Left ventricle myocardium inferior (tissue), 1 donor: ENCODE results near the gene PPP1R16B. TPM values are rescaled to one million over a fixed set of nuclear protein-coding genes. Genes with fewer than 3 reads are reported as not detected.

Source experiments
- DNase-seq: peaks from one replicate; pipeline ENCODE4 v3.0.0-alpha.2; 2020
- H3K27ac ChIP-seq: fragments of 200-600 bp; replicated peaks from 2 replicates; pipeline ENCODE4 v1.8.0; 2021
- H3K27me3 ChIP-seq: fragments of 200-600 bp; 2 replicates; pipeline ENCODE4 v1.8.0; 2021; ENCODE audit warnings: low read depth
- H3K36me3 ChIP-seq: fragments of 200-600 bp; 2 replicates; pipeline ENCODE4 v1.8.0; 2021
- H3K4me1 ChIP-seq: fragments of 200-600 bp; 2 replicates; pipeline ENCODE4 v1.8.0; 2021
- H3K4me3 ChIP-seq: fragments of 200-600 bp; 2 replicates; pipeline ENCODE4 v1.8.0; 2021; ENCODE audit warnings: mild to moderate bottlenecking, moderate library complexity
- H3K9me3 ChIP-seq: fragments of 200-600 bp; replicated peaks from 2 replicates; pipeline ENCODE4 v1.8.0; 2021
- intact Hi-C: fragments of 100-400 bp; cut with micrococcal nuclease; formaldehyde crosslinking; loops from one replicate; pipeline ENCODE4 v1.11.0; 2022
- total RNA-seq: library from RNA; stranded (reverse); fragmentation: NEBNext Ultra II Directional; extraction: Animal tissue kit (Norgen Biotek cat#: 25700); gene quantifications from one replicate; pipeline ENCODE4 v1.2.1, GENCODE V29; 2021
- TF ChIP-seq, protein P1 (sequence below): fragments of 200-600 bp; IDR thresholded peaks from 2 replicates; pipeline ENCODE4 v1.8.0; 2021; ENCODE audit warnings: antibody characterized with exemption, mild to moderate bottlenecking, borderline replicate concordance
- donor health status: DM: no; HTN: yes; CAD: no; lungs with severe emphysema.

PPP1R16B gene
- total RNA-seq, 1 donor from 2014 or later = 6.3 TPM

DNA sequence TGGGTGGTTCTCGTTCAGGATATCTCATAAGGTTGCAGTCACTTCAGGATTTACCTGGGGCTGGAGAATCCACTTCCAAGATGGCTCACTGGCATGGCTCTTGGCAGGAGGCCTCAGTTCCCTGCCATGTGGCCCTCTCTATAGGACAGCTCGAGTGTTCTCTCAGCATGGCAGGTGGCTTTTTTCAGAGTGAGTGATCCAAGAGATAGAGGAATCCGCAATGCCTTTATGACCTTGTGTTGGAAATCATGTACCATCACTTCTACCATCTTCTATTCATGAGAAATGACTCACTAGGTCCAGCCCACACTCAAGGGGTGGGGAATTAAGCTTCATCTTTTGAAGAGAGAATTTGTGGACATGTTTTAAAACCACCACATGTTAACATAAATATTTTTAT is 37.8 kb downstream of the PPP1R16B start:
- peaks cover 25% of the 10 kb centered on the region for H3K4me1 ChIP-seq
- DNase-seq = no peak
- H3K9me3 ChIP-seq = no peaks in the 10 kb centered on the region
- intact Hi-C loops = no loop called here
- H3K27ac ChIP-seq = no peak overlapping the region
- H3K36me3 ChIP-seq = no peaks in the 10 kb centered on the region
- H3K4me3 ChIP-seq = no peak overlapping the region
- peaks cover 15% of the 10 kb centered on the region for H3K27me3 ChIP-seq
- TF ChIP-seq, protein P1, sequence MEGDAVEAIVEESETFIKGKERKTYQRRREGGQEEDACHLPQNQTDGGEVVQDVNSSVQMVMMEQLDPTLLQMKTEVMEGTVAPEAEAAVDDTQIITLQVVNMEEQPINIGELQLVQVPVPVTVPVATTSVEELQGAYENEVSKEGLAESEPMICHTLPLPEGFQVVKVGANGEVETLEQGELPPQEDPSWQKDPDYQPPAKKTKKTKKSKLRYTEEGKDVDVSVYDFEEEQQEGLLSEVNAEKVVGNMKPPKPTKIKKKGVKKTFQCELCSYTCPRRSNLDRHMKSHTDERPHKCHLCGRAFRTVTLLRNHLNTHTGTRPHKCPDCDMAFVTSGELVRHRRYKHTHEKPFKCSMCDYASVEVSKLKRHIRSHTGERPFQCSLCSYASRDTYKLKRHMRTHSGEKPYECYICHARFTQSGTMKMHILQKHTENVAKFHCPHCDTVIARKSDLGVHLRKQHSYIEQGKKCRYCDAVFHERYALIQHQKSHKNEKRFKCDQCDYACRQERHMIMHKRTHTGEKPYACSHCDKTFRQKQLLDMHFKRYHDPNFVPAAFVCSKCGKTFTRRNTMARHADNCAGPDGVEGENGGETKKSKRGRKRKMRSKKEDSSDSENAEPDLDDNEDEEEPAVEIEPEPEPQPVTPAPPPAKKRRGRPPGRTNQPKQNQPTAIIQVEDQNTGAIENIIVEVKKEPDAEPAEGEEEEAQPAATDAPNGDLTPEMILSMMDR = no peak

GRCh38 chr20:38844963-38845362 is 39.5 kb downstream of the PPP1R16B start:
- H3K27ac ChIP-seq = no peak overlapping the region
- peaks cover 10% of the 10 kb centered on the region for H3K27me3 ChIP-seq
- peaks cover 23% of the 10 kb centered on the region for H3K4me1 ChIP-seq
- TF ChIP-seq, protein P1 = no peak
- no peak overlapping the region for H3K4me3 ChIP-seq
- H3K36me3 ChIP-seq = no peaks in the 10 kb centered on the region
- DNase-seq = no peak
- no peaks in the 10 kb centered on the region for H3K9me3 ChIP-seq
- intact Hi-C loops = no loop called here

DNA sequence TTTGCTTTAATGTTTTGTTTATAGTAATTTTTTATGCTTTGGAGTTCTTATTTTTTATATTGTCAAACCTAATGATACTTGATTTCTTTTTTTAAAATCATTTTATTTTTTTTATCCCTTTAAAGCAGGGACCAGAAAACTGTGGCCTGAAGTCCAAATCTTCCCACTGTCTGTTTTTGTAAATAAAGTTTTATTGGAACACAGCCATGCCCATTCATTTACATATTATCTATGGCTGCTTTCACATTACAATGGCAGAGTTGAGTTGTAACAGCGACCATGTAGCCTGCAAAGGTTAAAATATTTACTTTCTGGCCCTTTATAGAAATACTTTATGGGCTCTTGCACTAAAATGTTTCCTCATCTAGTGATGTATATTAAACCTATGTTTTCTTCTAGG is 42.3 kb downstream of the PPP1R16B start:
- TF ChIP-seq, protein P1 = no peak

GRCh38 chr20:38853759-38854158 is 48.3 kb downstream of the PPP1R16B start:
- Histone ChIP-seq H3K9me3 (no peaks in the 10 kb centered on the region), H3K4me1 (peaks cover 4% of the 10 kb centered on the region), H3K4me3 (no peak overlapping the region), H3K27me3 (no peaks in the 10 kb centered on the region), H3K36me3 (no peaks in the 10 kb centered on the region), H3K27ac (no peak overlapping the region)
- TF ChIP-seq, protein P1 = no peak
- intact Hi-C loops = no loop called here
- DNase-seq = no peak

More for the DNA sequence above, 42.3 kb downstream of the PPP1R16B start:
- intact Hi-C loops = no loop called here
- H3K4me1 ChIP-seq = peaks cover 3% of the 10 kb centered on the region
- no peaks in the 10 kb centered on the region for H3K36me3 ChIP-seq
- no peak for DNase-seq
- no peak overlapping the region for H3K4me3 ChIP-seq
- H3K27ac ChIP-seq = no peak overlapping the region
- H3K9me3 ChIP-seq = no peaks in the 10 kb centered on the region
- H3K27me3 ChIP-seq = no peaks in the 10 kb centered on the region

DNA sequence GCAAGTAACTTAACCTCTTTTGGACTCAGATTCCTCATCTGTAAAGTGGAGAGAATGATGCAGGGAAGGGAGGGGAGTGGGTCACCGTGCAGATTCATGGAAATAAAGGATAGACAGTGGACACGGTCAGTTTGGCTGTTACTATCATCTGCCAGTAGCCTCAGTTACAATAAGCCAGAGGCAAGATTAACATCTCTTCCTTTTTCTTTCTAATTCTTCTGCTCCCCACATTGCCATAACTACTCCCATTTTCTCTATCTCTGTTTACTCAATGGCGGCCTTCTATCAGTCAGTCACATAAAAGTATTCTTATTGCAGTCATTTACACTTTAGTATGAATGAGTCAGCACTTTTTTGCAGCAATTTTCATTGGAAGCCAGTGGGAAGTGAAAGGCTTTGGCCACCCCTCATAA is 49.2 kb downstream of the PPP1R16B start:
- H3K27ac ChIP-seq = no peak overlapping the region
- TF ChIP-seq, protein P1 = no peak
- no peak overlapping the region for H3K4me3 ChIP-seq
- intact Hi-C loops = no loop called here
- no peaks in the 10 kb centered on the region for H3K9me3 ChIP-seq
- H3K36me3 ChIP-seq = no peaks in the 10 kb centered on the region
- peaks cover 4% of the 10 kb centered on the region for H3K4me1 ChIP-seq
- H3K27me3 ChIP-seq = no peaks in the 10 kb centered on the region
- no peak for DNase-seq

GRCh38 chr20:38855356-38855755 is 49.9 kb downstream of the PPP1R16B start:
- Histone ChIP-seq H3K36me3 (no peaks in the 10 kb centered on the region), H3K27ac (no peak overlapping the region), H3K9me3 (no peaks in the 10 kb centered on the region), H3K4me3 (no peak overlapping the region), H3K27me3 (peaks cover 2% of the 10 kb centered on the region), H3K4me1 (peaks cover 4% of the 10 kb centered on the region)
- TF ChIP-seq, protein P1 = no peak
- no peak for DNase-seq
- intact Hi-C loops = no loop called here
